GM23248 (cell line): ENCODE results near the gene AFF3.

Experiments used
- EZH2 ChIP-seq: fragments of 200-600 bp; sonication (generic); IDR thresholded peaks from 2 replicates; pipeline ENCODE4 v1.6.1; 2018; ENCODE audit warnings: antibody characterized with exemption, mild to moderate bottlenecking; ENCODE audit not compliant: insufficient read depth, poor library complexity, severe bottlenecking
- EZH2phosphoT487 ChIP-seq: fragments of 200-600 bp; sonication (generic); IDR thresholded peaks from 2 replicates; pipeline ENCODE4 v1.6.1; 2018; ENCODE audit warnings: antibody characterized with exemption, moderate library complexity, mild to moderate bottlenecking, low read depth; ENCODE audit not compliant: insufficient read depth

DNA sequence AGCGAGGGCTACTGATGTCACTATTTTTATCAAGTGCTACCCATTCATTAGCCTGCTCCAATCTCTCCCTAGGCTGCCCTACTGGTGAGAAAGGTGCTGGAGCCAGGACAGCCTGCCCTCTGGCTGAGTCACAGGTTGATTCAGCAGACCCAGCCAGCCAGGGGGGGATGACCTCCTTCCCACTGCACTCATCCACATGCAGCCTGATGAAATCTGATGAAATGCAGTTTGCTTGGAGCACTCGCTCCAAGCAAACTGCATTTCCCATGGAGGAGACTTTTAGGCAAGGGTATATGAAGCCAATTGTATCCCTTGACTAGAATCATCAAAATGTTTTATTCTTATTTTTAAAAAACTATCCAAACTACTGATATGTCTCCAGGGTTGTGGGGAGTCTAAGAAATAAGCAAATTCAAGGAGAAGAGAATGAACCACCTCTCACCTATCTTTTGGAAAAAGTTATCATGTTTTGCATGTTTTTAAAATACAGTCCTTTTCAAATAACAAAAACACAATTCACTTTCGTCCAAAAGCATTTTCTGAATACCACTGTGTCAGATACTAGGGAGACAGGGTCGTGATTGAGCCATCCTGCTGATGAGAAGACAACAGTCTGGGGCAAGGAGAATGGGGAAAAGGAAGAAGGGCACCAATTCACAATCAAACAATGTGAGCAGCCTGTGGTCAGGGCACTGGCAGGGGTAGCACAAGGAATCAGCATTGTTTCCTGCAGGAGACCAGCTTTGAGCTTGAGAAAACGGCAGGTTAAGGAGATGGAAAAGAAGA, 128.3 kb downstream of the AFF3 start:
- TF ChIP-seq EZH2 (no peak), EZH2phosphoT487 (no peak)
